Transverse colon (tissue), 4 donors: ENCODE data around the gene APBB2. TPM values are rescaled to one million over a fixed set of nuclear protein-coding genes. Genes with fewer than 3 reads are reported as not detected.
A peak's percentile ranks its signal among the peaks of the same experiment; 100 is the strongest.

Source experiments
- DNase-seq: peaks from one replicate; pipeline ENCODE4 v3.0.0-alpha.2; 2019
- H3K27ac ChIP-seq, 4 donors: fragments of 200-600 bp; sonication (generic); 2 replicates each; pipeline ENCODE4 v1.5.1; 2016 to 2018; ENCODE audit warnings: inconsistent platforms in 4 of 4
- H3K27me3 ChIP-seq: fragments of 200-600 bp; sonication (generic); 2 replicates; pipeline ENCODE4 v1.5.1; 2017; ENCODE audit warnings: inconsistent platforms
- H3K36me3 ChIP-seq, 4 donors: fragments of 200-600 bp; sonication (generic); 2 replicates each; pipeline ENCODE4 v1.5.1; 2017 to 2019; ENCODE audit warnings: inconsistent platforms in 4 of 4
- H3K4me1 ChIP-seq, 4 donors: fragments of 200-600 bp; sonication (generic); 2 replicates each; pipeline ENCODE4 v1.5.1; 2017 to 2020; ENCODE audit warnings: inconsistent platforms in 4 of 4
- H3K4me3 ChIP-seq, 4 donors: fragments of 200-600 bp; sonication (generic); 1 replicate in 1 of 4; 2 replicates in 3 of 4; pipeline versions ENCODE4 v1.5.1 to v1.6.1; 2017 to 2019; ENCODE audit warnings: inconsistent platforms in 4 of 4
- H3K9me3 ChIP-seq, 2 donors: fragments of 200-600 bp; sonication (generic); 2 replicates each; pipeline ENCODE4 v1.5.1; 2017 to 2019; ENCODE audit warnings: inconsistent platforms in 2 of 2
- EP300 ChIP-seq: sonication (generic); formaldehyde crosslinking; IDR thresholded peaks from one replicate; pipeline ENCODE4 v1.6.1; 2017; ENCODE audit warnings: antibody characterized with exemption, low read depth
- POLR2A ChIP-seq: fragments of 450-650 bp; IDR thresholded peaks from one replicate; pipeline ENCODE4 v1.6.1; 2016; ENCODE audit warnings: antibody characterized with exemption, mild to moderate bottlenecking, moderate library complexity
- POLR2AphosphoS5 ChIP-seq, 3 donors: sonication (generic); formaldehyde crosslinking; IDR thresholded peaks; one replicate each; pipeline ENCODE4 v1.6.1; 2016; ENCODE audit warnings: antibody characterized with exemption in 3 of 3
- WGBS, 2 donors: methylation state at CpG; one replicate each; pipeline ENCODE4 v1.1.5; 2018; ENCODE audit warnings: low coverage in 1 of 2; 5-methylcytosine and 5-hydroxymethylcytosine counted together
- in situ Hi-C, 4 donors: fragments of 200-750 bp; cut with MboI; loops; one replicate each; pipeline versions ENCODE4 v1.15.0 to v1.15.1; 2017; ENCODE audit warnings: low sequenced_read_pairs in 3 of 4, low pct_ligation_motif_present in 1 of 4, low pct_unique_long_range_greater_than_20kb in 1 of 4
- intact Hi-C: fragments of 100-400 bp; cut with DNase I; formaldehyde crosslinking; loops from one replicate; pipeline ENCODE4 v1.15.1; 2023; ENCODE audit warnings: low total_unique reads
- total RNA-seq, 4 donors: library from RNA; depleted of rRNA; stranded (reverse); fragments of >200 nt; gene quantifications; one replicate each; pipeline ENCODE4 v1.1.0, GENCODE V29; 2016
- TF ChIP-seq, protein P1 (sequence below), 5 experiments: fragments of 200-600 bp in 3 of 5; fragments of 450-650 bp in 2 of 5; sonication (generic) in 3 of 5; IDR thresholded peaks; 1 replicate in 2 of 5; 2 replicates in 3 of 5; pipeline ENCODE4 v1.5.1; 2016 to 2017; ENCODE audit warnings: antibody characterized with exemption in 5 of 5, inconsistent platforms in 3 of 5, mild to moderate bottlenecking in 2 of 5, moderate library complexity in 1 of 5

APBB2 gene
- total RNA-seq, 4 donors from 2014 or later: 37.1 to 138 (median 90.1) TPM

- TF ChIP-seq POLR2AphosphoS5 (IDR thresholded peaks at IDR 0.05): no peak
- no peak for TF ChIP-seq EP300
- TF ChIP-seq POLR2A: no peak
- TF ChIP-seq, protein P1, sequence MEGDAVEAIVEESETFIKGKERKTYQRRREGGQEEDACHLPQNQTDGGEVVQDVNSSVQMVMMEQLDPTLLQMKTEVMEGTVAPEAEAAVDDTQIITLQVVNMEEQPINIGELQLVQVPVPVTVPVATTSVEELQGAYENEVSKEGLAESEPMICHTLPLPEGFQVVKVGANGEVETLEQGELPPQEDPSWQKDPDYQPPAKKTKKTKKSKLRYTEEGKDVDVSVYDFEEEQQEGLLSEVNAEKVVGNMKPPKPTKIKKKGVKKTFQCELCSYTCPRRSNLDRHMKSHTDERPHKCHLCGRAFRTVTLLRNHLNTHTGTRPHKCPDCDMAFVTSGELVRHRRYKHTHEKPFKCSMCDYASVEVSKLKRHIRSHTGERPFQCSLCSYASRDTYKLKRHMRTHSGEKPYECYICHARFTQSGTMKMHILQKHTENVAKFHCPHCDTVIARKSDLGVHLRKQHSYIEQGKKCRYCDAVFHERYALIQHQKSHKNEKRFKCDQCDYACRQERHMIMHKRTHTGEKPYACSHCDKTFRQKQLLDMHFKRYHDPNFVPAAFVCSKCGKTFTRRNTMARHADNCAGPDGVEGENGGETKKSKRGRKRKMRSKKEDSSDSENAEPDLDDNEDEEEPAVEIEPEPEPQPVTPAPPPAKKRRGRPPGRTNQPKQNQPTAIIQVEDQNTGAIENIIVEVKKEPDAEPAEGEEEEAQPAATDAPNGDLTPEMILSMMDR (IDR thresholded peaks at IDR 0.05): no peak
- no peaks in the 10 kb centered on the region for H3K36me3 ChIP-seq
- in situ Hi-C loops: no loop called here
- no peaks in the 10 kb centered on the region for H3K27me3 ChIP-seq
- peak; percentile 48 for DNase-seq
- no peak overlapping the region for H3K4me3 ChIP-seq
- intact Hi-C loops: no loop called here
- 49% methylated on average over 6 of the region's 6 CpGs; no CpG with 5 or more reads in 1 of the 2 donors for WGBS, 2 donors
- H3K4me1 ChIP-seq: peaks cover 4 to 29% (median 26%) of the 10 kb centered on the region in 4 donors
- no peaks in the 10 kb centered on the region for H3K9me3 ChIP-seq
- H3K27ac ChIP-seq: peak overlapping the region in 2 of 4 donors; percentile 27 to 44
These were observed 57.3 kb downstream of the APBB2 start for GRCh38 chr4:41157009-41157408.

DNA sequence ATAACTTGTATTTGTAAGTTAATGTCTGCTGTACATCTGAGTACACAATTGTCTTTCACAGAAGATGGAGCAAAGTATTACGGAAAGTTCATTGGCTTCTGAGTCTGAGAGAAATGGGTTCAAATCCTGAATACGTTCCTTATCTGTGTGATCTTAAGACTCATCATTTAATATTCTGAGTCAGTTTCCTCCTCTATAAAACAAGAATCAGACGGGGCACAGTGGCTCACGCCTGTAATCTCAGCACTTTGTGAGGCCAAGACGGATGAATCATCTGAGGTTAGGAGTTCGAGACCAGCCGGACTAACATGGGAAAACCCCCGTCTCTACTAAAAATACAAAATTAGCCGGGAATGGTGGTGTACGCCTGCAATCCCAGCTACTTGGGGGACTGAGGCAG lies 57.8 kb downstream of the APBB2 start:
- no peak for DNase-seq
- H3K27me3 ChIP-seq: no peaks in the 10 kb centered on the region
- no peaks in the 10 kb centered on the region for H3K9me3 ChIP-seq
- no peaks in the 10 kb centered on the region for H3K36me3 ChIP-seq
- WGBS, 2 donors: 35 to 52% methylated on average over 3 to 10 of the region's 10 CpGs
- in situ Hi-C loops (no loop called here), intact Hi-C loops (no loop called here)
- TF ChIP-seq POLR2A (no peak), EP300 (no peak)
- TF ChIP-seq, protein P1 (IDR thresholded peaks at IDR 0.05): no peak
- peaks cover 4 to 29% (median 26%) of the 10 kb centered on the region in 4 donors for H3K4me1 ChIP-seq
- no peak overlapping the region for H3K4me3 ChIP-seq
- H3K27ac ChIP-seq: no peak overlapping the region

GRCh38 chr4:41155194-41155830 lies 59.0 kb downstream of the APBB2 start:
- H3K27ac ChIP-seq: no peak overlapping the region
- no peak for DNase-seq
- in situ Hi-C loops: no loop called here
- 56 to 61% methylated on average over 5 of the region's 5 CpGs for WGBS, 2 donors
- peaks cover 4 to 29% (median 26%) of the 10 kb centered on the region in 4 donors for H3K4me1 ChIP-seq
- no peaks in the 10 kb centered on the region for H3K36me3 ChIP-seq
- no peaks in the 10 kb centered on the region for H3K9me3 ChIP-seq
- intact Hi-C loops: no loop called here
- no peaks in the 10 kb centered on the region for H3K27me3 ChIP-seq
- no peak overlapping the region for H3K4me3 ChIP-seq
- TF ChIP-seq EP300 (no peak), POLR2AphosphoS5 (IDR thresholded peaks at IDR 0.05) (no peak), POLR2A (no peak)
- TF ChIP-seq, protein P1 (IDR thresholded peaks at IDR 0.05): no peak

DNA sequence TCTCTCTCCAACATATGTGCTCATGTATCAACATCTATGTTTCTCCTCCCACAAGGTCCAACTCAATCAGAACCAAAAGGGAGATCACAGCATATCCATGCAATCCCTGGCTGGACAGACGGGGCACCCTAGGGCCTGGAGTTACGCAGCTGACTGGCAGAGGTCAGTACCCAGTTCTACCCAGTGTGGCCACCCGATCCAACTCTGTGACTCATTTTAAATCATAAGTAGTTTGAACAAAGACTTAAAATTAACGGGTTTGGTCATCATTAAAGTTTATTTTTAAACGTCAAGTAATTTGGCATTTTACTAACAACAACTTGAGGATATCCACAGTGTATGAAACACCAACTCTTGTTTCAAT lies 59.5 kb downstream of the APBB2 start:
- in situ Hi-C loops: no loop called here
- intact Hi-C loops: no loop called here

More for the DNA sequence above, 59.5 kb downstream of the APBB2 start:
- WGBS, 2 donors: 74 to 76% methylated on average over 3 to 5 of the region's 5 CpGs
- Histone ChIP-seq H3K4me3 (no peak overlapping the region), H3K27ac (no peak overlapping the region), H3K36me3 (no peaks in the 10 kb centered on the region), H3K27me3 (no peaks in the 10 kb centered on the region), H3K9me3 (no peaks in the 10 kb centered on the region), H3K4me1 (peaks cover 4 to 29% (median 26%) of the 10 kb centered on the region in 4 donors)
- TF ChIP-seq POLR2AphosphoS5 (IDR thresholded peaks at IDR 0.05) (no peak), EP300 (no peak), POLR2A (no peak)
- TF ChIP-seq, protein P1 (IDR thresholded peaks at IDR 0.05): no peak
- DNase-seq: no peak
